NCI-H1436 (cell line): Measurements from ENCODE around the gene YY1.
"Not testable (repeated sequence)": the region's sequence is repeated elsewhere in the genome, so short reads cannot be mapped to it uniquely, and the experiment has no call there.

Experiments
- DNase-seq: peaks from one replicate; lab custom pipeline; 2025; lab: John Stamatoyannopoulos, UW

Gene YY1

GRCh38 chr14:100285021-100285912 is 46.3 kb downstream of the YY1 start:
- peak; percentile 65 for DNase-seq

DNA sequence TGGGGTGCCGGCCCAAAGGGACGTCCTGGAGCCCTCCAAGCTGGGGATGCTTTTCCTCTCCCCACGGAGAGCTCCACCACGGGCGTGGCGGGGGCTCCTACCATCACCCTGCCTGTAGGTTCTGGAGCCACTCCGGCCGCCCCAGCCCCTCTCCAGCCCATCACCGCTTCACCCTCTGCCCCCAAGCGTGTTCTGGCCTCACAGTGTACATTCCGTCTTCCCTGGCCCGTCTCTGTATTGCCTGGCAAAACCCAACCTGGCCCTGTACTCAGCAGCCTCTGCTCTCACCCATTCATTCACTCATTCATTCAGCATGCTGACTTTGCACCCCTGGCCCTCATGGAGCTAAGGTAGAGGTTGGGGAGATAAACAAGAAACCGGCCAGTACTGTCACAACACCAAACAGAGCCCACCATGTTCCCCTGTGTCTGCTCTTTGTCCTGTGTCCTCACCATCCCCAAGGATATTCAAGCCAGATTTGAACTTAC is 47.0 kb downstream of the YY1 start:
- no peak for DNase-seq

GRCh38 chr14:100286484-100287191 is 47.7 kb downstream of the YY1 start:
- no peak for DNase-seq

DNA sequence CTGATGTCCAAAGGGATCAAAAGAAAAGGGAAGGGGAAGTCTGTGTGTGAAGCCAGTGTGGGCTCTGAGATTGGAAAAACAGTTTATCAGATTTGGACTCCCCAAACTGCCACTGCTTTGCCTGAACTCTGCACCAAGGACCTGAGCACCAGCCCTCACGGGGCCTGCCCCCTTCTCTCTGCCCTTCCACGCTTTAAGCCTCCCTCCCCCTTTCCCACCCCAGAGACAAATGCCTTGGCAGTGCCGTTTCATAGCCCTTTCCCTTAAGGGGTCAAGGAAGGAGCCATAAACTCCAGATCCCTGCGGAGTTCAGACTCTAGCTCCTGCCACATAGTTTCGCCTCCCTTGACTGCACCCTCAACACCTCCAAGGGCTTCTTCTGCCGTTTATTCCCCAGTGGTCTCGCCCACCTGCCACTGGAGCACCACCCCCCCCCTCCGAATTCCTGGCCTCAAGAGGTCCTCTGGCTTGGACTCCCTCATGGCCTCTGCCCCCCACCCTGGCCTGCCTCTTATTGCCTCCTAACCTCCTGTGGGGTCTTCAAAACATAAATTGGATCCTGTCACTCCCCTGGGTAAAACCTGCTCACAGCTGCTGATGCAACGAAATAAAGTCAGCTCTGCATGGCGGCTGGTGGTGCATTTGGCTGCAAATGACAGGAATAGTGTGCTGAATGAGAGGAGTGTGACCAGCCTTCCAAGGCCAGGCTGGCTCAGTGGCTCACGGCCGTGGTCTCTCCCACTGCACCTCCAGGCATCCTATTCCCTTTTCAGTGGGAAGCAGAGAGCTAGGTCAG is 48.5 kb downstream of the YY1 start:
- no peak for DNase-seq

- not testable (repeated sequence) for DNase-seq
Observed at GRCh38 chr14:100287998-100288295, 49.0 kb downstream of the YY1 start.

GRCh38 chr14:100288382-100289185 is 49.6 kb downstream of the YY1 start:
- no peak for DNase-seq

DNA sequence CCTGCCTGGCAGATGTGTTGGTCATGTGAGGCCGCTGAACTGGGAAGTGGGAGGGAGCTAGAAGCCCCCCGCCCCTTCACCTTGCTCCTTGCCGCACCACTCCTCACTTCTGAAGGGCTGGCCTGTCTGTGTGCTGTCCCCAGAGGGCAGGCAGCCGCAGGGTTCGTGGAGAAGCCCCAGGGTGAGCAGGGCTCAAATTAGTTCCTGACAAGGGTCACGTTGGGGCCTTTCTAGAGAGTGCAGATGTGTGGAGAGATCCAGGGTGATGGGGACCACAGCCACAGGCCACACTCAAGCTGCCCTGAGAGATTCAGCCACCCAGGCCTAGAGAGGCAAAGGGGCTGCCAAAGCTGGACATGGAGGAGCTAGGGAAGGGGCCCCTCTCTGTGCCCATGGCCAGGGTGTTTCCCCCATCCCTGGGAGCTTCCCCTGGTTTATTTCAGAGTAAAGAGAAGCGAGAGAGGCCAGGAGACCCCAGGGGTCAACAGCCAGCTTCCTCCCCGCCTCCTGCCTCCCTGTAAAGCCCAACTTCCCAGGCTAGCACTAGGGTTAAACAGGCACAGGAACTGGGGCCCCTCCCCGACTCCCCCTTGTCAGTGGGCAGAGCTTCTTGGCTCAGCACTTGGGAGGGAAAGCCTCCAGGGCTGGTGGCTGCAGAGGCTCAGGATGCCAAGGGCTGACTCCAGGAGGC is 51.1 kb downstream of the YY1 start:
- DNase-seq, result no peak

DNA sequence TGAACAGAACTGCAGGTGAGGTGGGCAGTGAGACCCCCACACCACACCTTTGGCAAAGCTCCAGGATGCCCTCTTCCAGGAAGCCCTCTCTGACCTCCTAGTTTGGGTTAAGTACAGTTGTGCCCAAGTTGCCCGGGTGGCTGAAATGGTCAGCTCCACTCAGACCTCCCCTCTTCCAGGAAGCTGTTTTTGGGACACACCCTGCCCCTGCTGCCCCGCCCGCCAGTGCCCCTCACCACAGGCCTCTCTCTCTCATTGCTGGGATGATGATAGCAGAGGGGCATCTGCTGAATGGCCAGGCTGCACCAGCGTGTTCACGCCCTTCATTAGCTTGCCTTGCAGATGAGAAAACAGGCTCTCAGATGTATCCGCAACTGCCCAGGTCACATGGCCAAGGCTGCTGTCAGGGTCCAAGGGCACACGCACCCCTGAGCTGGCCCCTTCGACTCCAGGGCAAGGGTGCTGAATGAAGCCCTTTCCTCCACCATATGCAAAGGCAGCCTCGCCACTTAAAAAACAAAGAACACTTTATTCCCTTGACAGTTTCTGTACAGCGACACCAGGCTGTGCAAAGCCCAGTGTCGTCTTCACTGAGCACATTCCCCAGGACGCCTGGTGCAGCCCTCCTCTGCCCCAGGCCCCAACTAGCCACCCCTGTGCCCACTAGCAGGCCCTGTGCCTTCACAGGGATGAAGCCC is 51.8 kb downstream of the YY1 start:
- DNase-seq, result no peak

- no peak for DNase-seq
Observed at GRCh38 chr14:100291305-100292075, 52.5 kb downstream of the YY1 start.

- no peak for DNase-seq
Observed at GRCh38 chr14:100292301-100292775, 53.4 kb downstream of the YY1 start.

DNA sequence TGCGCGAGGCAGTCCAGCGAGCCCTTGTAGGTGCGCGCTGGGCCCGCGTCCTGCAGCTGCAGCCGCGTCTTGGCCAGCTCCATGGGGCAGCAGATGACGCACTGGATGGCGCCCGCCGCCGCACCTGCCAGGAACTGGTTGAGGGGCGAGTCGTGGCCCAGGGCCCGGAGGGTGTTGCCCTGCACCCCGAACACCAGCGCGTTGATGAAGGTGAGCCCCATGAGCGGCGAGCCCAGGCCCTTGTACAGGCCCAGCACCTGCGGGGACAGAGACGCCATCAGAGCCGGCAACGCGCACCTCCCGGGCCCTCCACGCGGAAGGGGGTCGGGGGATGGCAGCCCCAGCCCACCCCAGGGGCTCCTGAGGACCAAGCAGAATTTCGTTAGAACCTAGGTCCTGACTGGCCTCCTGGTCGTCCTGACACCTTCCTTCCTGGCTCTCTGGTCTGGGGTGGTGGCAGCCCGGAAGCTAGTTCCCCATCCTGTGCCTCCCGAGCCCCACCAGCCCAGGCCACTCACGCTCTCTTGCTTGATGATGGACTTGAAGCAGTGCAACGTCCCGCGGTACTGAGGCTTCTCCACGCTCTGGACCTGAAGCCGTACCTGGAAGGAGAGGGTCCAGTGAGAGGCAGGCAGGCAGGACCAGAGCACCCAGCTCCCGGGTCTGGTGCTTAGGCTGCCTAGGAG is 54.0 kb downstream of the YY1 start:
- DNase-seq, result no peak

DNA sequence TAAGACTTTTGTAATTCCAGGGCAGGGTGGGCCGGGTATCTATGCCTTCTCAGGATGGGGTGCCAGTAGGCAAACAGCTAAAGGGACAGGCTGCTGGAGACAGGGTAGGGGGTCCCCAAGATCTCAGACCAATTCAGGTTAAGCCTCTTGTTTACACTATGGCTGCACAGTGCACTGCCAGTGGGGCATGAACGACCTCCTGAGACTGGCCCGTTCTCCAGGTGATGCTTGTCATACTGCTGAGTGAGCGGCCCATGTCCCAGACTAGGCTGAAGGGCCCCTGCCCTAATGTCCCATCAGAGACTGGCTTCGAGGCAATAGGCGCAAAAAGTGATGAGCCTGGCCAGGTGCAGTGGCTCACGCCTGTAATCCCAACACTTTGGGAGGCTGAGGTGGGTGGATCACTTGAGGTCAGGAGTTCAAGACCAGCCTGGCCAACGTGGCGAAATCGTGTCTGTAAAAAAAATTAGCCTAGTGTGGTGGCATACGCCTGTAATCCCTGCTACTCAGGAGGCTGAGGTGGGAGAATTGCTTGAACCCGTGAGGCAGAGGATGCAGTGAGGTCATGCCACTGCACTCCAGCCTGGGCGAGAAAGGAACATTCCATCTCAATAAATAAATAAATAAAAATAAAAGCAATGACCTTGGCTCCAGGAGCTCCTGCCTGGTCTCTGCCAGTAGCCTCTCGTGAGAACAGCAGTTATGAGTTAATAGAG is 54.7 kb downstream of the YY1 start:
- DNase-seq, result no peak

DNA sequence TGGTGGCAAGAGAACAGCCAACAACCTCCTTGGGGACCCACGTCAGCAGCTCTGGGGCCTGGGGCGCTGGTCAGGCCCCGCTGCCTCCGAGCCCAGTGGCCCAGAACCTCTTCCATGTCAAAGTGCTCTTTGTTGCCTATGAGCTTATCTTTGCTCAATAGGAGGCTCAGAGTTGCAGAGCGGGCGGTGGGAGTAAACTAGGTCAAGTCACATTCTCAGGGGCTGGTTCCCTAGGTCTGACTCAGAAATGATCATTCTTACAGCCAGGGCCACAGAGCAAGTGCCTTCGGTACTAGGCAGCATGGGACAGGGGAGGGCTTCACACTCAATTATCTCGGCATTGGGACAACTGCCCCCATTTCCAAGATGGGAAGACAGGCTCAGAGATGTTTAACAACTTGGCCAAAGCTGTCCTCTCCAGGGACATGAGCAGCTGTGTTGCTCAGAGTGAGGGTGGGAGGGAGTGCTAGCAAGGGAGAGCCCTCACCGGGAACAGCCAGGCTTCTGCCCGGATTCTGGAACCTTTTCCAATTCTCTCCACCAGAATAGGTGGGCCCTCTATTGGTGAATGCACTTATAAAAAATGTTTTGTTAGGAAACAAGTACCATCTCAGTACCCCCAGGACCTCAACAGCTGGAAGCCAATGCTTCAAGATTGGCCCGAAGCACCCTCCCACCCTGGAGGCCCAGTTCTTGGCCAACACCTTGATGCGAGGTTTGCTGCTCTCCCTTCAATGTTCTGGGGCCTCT is 55.4 kb downstream of the YY1 start:
- no peak for DNase-seq

DNA sequence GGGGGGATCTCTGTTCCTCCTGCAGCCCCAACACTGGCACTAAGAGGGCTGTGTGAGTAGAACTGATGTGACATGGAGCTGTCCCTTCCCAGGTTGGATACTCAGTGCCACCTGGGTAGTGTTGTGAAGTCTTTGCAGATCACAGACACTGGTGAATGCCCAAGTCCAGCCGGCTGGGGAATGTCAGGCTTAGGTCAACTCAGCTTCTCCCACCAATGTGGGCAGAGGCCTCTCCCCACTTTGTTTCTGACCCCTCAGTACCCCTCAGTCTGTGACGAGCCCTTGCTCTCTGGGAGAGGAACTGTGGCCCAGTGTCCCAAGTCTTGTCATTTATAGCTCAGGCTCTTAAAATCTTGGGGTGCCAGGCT is 56.0 kb downstream of the YY1 start:
- DNase-seq, result no peak

GRCh38 chr14:100295376-100296105 is 56.6 kb downstream of the YY1 start:
- no peak for DNase-seq

- no peak for DNase-seq
Observed at GRCh38 chr14:100296106-100296651, 57.2 kb downstream of the YY1 start.

DNA sequence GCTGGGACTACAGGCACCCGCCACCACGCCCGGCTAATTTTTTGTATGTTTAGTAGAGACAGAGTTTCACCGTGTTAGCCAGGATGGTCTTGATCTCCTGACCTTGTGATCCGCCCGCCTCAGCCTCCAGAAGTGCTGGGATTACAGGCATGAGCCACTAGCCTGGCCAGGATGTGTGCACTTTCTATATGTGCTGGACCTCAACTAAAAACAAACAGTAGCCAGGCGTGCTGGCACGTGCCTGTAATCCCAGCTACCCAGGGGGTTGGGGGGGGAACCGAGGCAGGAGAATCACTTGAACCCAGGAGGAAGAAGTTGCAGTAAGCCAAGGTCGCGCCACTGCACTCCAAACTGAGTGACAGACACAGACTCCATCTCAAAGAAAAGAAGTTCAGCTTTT is 57.8 kb downstream of the YY1 start:
- DNase-seq, result not testable (repeated sequence)
